SHP77 (cell line): ENCODE data around the gene CASR.

Source experiments
- DNase-seq, 2 experiments: peaks; one replicate each; lab custom pipeline; 2025; lab: John Stamatoyannopoulos, UW

Gene CASR

GRCh38 chr3:122214711-122215110, 31.2 kb downstream of the CASR start:
- DNase-seq = no peak

- no peak for DNase-seq
Observed at GRCh38 chr3:122215592-122216298, 32.3 kb downstream of the CASR start.

- no peak for DNase-seq
Observed at GRCh38 chr3:122217901-122218300, 34.4 kb downstream of the CASR start.

- no peak for DNase-seq
Observed at GRCh38 chr3:122219242-122219872, 35.9 kb downstream of the CASR start.

GRCh38 chr3:122227036-122227781, 43.7 kb downstream of the CASR start:
- DNase-seq = no peak

- DNase-seq = no peak
Observed at GRCh38 chr3:122230174-122230573, 46.7 kb downstream of the CASR start.

- DNase-seq = no peak
Observed at GRCh38 chr3:122231465-122232157, 48.1 kb downstream of the CASR start.

- no peak for DNase-seq
Observed at GRCh38 chr3:122232485-122232884, 49.0 kb downstream of the CASR start.

GRCh38 chr3:122233101-122233952, 49.9 kb downstream of the CASR start:
- no peak for DNase-seq

- DNase-seq = no peak
Observed at GRCh38 chr3:122234117-122234516, 50.6 kb downstream of the CASR start.

GRCh38 chr3:122235147-122235546, 51.7 kb downstream of the CASR start:
- no peak for DNase-seq

- DNase-seq = no peak
Observed at GRCh38 chr3:122239112-122239511, 55.6 kb downstream of the CASR start.

- no peak for DNase-seq
Observed at GRCh38 chr3:122245513-122246174, 62.2 kb downstream of the CASR start.

- DNase-seq = no peak
Observed at GRCh38 chr3:122246199-122246598, 62.7 kb downstream of the CASR start.

- no peak for DNase-seq
Observed at GRCh38 chr3:122247087-122247824, 63.8 kb downstream of the CASR start.

- no peak for DNase-seq
Observed at GRCh38 chr3:122247825-122248185, 64.3 kb downstream of the CASR start.

GRCh38 chr3:122251428-122251827, 68.0 kb downstream of the CASR start:
- no peak for DNase-seq

- DNase-seq = no peak
Observed at GRCh38 chr3:122253581-122253980, 70.1 kb downstream of the CASR start.

GRCh38 chr3:122255757-122256439, 72.4 kb downstream of the CASR start:
- peak in 1 of 2 experiments; percentile 2 for DNase-seq
